Stimulated activated CD8-positive, alpha-beta memory T cell treated with anti-CD3 and anti-CD28 coated beads, Interleukin-4, amount 100 ng/mL, for 1 hour (primary cell): Measurements from ENCODE around the gene SUGP2.
"Not testable (repeated sequence)": the region's sequence is repeated elsewhere in the genome, so short reads cannot be mapped to it uniquely, and the experiment has no call there.

Source experiments
- DNase-seq, 2 donors: peaks; one replicate each; pipeline ENCODE4 v3.0.0-alpha.2; 2020; ENCODE audit warnings: low read depth in 2 of 2, low spot score in 1 of 2

The SUGP2 gene

DNA sequence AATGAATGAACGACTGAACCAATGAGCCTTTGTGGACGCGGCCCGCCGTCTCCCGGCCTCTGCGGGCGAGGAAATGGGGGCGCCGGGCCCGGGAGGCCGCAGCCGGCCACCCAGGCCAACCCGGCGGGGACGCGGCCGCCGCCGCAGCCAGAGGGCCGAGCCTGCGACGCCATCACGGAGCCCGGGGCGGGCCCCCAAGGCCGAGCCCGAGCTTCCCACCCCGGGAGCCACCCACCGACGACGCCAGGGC is 216 bp downstream of the SUGP2 start:
- no peak for DNase-seq

DNA sequence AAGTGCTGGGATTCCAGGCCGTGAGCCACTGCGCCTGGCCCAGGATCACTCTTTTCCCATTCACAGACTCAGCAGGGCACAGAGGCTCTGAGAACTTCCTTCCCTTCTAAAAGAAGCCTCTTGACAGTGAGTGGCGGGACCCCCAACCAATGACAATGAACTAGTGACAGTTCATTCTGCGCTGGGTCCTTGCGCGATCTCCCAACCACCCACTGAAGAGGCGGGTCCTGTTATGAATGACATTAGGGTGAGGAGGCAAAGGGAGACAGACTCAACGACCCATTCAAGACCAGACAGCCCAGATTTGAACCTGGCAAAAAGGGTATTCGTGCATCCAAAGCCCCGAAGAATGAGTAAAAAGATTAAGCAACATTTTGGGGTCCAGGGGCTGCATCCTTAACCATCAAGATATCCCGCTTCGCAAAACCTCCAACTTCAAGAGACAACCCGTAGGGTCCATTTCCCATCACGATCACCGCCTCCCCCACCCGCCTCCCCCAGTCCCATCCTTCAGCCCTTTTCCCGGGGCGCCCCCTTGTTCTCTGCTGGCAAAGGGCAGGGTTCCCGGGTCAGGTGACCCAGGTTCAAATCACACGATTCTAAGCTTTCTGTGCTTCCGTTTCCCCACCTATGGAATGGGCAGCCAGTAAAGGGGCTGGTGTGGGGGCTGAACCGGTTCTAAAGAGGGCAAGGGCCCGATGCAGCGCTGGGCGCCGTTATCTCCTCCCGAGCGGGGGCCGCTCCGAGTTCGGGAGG is 719 bp downstream of the SUGP2 start:
- peak; percentile 46 to 54 for DNase-seq

DNA sequence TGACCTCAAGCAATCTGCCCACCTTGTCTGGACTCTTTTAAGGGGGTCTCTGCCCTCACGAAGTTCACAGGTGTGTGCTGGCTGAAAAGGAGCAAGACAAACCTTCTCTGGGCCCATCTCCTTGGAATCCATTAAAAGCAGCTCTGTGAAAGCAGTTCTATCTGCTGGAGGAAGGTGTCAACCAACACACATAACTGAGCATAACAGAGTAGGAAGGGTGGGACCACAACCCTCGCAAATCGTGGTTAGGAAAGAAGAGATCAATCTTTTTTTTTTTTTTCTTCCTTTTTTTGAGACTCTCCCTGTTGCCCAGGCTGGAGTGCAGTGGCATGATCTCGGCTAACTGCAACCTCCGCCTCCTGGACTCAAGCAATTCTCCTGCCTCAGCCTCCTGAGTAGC is 1.4 kb downstream of the SUGP2 start:
- DNase-seq = no peak

DNA sequence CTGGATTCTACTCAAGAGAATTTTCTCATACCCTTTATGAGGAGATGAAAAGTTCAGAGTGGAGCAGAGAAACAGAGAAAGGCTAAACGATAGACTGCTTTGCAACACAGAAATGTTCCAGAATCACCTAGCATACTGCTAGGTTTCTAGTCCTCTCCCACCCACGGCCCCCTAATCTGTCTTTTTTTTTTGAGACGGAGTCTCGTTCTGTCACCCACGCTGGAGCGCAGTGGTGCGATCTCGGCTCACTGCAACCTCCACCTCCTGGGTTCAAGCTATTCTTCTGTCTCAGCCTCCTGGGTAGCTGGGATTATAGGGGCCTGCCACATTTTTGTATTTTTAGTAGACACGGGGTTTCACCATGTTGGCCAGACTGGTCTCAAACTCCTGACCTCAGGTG is 4.8 kb downstream of the SUGP2 start:
- no peak for DNase-seq

DNA sequence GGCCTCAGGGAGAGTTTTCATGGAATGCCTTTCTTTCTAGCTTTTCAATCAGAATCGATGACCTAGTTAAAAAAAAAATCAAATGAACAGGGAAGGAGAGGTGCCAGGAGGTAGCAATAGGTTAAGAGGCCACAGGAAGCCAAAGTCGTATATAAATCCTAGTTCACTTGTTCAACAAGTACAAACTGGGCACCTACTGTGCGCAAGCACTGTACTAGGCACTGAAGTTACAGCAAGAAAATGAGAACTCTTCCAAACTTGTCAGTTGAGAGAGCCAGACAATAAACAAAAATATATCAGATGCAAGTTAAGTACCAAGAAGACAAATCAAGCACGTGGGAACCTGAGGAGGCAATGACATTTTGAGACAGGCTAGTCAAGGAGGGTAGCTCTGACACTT is 6.1 kb downstream of the SUGP2 start:
- no peak for DNase-seq

DNA sequence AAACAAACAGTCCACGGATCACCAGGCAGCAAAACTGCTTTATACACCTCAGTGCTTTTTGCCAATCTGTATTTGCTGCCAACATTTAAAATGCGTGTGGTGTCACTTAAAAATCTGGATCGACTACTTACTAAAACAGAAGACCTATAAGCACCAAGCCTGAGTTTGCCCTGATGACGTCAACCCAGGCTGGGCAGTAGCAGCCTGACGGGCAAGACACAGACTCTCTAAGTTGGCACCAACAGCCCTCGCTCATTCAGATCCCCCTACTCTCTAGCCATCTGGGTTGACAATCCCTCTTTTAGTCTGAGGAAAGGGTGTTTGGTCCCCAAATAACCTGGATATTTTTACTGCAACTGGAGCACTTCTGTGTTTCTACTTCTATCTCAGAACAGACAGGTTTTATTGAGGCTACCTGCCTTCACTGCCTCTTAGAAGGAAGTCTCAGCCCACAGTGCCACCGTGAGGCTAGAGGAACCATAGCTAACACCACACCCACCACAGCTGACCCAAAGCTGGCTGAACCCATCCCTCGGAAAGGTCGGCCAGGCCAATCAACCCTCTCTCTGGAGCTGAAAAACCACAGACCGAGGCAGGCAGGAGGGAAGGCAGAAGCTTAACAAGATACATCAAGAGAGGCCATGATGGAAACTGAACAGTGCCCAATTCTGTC is 6.9 kb downstream of the SUGP2 start:
- no peak for DNase-seq

DNA sequence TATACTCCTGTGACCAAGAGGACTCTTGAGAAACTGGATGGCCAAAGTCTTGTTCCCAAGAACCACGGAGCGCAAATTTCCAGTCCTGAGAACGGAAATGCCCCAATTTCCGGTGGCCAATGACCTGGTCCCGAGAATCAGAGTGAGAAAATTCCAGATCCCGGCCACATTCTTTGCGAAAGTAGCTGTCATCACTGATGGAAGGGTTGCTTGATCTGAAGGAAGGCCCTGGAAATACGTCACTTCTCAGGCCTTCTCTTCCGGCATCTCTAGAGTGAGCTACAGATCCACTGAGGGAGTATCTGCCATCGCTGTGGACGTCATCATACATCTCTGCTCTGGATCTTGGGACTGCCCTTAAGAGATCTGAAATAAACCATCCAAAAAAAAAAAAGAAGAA is 7.5 kb downstream of the SUGP2 start:
- DNase-seq = no peak

DNA sequence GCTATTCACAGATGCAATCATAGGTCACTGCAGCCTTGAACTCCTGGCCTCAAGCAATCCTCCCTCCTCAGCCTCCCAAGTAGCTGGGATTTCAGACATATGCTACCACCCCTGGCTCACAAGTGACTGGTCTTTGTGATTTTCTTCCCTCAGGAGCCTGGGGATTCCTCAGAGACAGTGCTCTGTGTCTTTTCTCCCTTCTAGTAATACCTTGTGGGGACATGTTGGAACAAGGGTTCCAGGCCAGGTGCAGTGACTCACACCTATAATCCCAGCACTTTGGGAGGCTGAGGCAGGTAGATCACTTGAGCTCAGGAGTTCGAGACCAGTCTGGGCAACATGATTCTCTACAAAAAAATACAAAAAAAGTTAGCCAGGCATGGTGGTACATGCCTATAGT is 9.9 kb downstream of the SUGP2 start:
- not testable (repeated sequence) for DNase-seq

DNA sequence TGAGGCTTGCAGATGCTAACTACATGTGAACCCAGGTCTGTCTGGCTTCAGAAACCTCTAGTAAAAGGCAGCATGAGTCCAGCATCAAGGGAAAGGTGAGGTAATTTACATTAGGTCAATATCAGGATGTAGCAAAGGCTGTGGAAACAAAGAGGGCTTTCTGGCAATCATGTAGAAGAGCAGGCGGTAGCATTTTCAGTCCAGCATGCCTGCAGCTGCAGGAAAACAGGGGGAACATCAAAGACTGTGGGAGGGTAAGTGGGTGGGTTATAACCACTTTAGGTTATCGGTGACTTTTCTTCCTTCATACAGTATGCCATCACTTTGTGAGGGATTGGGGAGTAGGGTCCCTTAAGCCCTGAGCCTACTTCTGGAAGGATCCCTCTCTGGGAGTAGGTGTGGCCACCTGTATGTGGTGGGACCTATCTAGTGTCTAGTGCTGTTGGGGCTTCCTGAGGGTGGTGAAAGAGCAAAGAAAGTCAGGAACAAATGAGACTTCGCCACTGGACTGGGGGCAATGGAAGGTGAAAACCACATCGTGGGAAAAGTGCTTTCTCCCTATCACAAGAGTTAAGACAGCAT is 10.8 kb downstream of the SUGP2 start:
- DNase-seq = no peak

DNA sequence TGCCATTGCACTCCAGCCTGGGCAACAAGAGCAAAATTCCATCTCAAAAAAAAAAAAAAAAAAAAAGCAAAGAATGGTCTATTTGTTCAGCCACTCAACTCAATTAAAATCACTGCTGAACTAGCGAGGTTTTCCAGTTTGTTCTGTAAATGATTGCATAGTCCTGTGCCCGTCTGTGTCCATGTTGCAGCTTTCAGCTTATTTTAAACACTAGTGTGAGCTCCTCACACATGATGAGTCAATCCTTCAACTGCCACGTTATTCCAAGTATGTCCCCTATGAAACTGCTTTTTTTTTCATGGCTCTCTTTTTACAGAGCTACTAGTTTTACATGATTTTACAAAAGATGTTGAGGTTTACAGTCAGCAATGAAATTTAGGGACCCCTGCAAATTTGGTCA is 12.2 kb downstream of the SUGP2 start:
- DNase-seq = no peak

DNA sequence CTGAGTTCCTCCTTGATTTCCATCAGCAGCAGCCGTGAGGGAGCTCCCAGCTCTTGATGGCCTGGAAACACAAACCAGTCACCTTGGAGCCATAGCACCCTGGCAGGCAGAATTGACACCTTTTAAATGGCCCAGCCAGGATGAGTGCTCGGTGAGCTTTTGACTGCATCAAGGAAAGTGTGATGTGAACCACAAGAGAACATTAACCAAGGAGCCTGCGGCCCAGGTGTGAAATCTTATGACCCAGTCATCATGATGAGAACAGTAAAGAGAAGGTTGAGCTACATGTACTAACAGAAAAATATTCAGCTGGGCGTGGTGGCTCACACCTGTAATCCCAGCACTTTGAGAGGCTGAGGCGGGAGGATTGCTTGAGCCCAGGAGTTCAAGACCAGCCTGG is 22.8 kb downstream of the SUGP2 start:
- no peak for DNase-seq

DNA sequence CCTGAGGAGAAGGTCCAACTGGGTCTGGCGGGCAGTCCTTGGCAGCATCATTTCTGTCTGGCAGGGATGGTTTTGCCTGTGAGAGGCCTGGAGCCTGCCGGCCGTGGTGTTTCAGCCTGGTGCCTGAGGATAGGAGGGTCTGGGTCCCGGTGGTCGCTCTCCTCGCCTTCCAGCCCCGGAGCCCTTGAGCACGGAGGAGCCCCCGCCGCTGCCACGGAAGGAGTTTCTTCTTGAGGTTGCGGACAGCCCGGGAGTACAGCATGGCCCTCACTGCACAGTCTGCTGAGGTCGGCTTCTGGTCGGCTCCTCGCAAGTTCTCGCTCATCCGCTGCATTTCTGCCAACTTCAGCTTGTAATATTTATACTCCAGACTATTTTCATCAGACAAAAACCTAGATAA is 23.4 kb downstream of the SUGP2 start:
- DNase-seq = no peak

DNA sequence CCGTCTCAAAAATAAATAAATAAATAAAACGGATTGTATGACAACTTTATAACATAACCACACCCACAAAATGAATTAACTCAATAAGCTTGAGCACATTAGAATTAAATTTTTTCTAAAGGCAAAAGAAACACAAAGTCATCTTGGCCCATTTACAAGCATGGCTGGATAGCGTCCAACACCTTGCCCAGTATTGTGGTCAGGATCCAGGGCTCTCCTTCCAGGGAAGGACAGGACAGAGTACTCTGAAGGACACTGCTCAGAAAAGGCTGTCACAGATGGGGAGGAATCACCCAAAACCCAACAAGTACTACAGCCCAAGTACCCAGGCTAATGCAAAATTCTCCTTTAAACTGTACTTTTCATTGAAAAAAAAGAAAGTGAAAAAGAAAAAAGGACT is 27.1 kb downstream of the SUGP2 start:
- no peak for DNase-seq

DNA sequence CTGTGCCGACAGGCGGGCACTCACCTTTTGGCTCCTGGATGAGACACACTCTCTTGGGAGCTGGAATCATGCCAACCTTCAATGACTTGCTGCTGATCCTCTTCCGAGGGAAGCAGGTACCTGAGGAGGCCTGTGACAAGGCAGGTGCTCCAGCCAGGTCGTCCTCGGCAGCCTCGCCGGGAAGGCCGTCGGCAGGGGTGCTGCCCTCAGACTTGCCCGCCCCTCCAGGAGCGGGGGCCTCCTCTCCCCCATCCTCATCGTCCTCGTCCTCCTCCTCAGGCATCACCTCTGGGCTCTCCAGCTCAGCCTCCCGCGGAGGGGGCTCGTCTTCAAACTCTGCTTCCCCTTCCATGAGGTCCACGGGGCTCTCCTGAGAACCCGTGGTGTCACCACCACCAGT is 29.2 kb downstream of the SUGP2 start:
- DNase-seq = no peak

DNA sequence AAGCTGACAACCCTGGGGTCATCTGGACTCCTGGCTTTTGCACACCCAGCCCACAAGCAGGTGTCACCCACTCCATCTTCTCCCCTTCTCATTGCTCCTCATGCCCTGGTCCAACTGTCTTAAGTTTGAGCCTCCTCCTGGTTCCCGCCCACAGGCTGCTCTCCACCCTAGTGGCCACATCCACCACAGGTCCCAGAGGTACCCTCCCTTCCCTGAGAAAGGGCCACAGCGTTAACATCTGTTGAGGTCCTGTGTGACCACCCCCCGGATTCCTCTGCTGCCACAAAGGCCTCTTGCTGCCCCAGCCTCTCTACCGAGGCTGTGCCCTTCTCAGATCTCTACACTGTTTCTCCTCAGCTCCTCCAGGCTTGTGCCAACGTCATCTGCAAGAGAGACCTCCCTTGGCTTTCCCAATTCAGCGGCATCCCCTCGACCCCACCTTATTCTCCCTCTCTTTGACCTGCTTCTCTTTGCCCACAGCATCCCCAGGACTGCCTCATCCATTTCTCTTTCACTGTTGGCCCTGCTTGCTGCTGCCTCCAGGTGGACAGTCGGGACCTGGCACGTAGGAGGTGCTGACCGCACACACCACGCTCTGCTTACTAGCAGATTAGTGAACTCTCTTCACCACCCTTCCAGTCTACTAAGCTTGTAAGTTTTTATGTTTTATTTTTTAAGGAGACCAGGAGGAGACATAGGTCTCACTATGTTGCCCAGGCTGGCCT is 33.3 kb downstream of the SUGP2 start:
- DNase-seq = no peak

DNA sequence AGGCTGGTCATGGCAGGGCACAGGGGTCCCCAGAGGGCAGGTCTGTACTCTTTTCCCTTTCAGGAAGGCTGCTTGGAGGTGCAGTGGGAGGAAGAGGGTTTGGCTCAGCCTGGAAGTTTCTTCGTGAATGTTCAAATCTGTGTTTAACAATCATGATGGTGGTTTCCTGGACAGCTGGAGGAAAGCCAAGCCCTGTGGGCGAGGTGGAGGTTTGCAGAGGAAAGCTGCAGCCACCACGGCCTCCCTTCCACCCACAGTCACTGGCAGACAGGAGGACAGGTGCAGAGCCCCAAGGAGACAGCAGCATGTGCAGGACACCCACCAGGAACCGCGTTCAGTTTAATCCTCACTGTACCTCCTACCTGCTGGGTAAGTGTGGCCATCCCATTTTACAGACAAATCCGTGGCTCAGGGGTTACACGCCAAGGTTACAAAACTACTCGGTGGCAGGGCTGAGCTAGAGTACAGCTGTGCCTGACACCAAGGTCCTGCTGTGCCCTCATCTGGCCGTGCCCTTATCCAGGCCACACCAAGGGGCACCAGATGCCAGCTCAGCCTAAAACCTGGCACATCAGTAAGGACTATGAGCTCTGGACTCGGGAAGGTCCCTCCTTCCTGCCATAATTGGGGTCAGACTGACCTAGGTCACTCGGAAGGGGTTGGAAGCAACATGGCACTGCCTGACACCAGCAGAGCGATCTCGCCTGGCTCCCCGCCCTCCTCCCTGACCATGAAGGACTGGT is 34.1 kb downstream of the SUGP2 start:
- no peak for DNase-seq

DNA sequence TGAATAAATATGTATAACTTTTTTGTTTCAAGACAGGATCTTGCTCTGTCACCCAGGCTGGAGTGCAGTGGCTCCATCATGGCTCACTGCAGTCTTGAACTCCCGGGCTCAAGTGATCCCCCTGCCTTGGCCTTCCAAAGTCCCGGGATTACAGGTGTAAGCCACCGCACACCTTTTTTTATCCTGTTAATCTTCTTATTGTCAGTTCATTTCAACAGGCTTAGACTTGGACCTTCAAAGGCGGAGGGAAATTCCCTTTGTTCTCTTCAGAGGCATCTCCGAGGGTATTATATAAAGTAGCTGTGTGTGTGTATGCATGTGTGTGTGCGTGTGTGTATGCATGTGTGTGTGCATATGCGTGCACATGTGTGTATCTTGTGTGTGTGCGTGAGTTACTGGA is 35.0 kb downstream of the SUGP2 start:
- no peak for DNase-seq

DNA sequence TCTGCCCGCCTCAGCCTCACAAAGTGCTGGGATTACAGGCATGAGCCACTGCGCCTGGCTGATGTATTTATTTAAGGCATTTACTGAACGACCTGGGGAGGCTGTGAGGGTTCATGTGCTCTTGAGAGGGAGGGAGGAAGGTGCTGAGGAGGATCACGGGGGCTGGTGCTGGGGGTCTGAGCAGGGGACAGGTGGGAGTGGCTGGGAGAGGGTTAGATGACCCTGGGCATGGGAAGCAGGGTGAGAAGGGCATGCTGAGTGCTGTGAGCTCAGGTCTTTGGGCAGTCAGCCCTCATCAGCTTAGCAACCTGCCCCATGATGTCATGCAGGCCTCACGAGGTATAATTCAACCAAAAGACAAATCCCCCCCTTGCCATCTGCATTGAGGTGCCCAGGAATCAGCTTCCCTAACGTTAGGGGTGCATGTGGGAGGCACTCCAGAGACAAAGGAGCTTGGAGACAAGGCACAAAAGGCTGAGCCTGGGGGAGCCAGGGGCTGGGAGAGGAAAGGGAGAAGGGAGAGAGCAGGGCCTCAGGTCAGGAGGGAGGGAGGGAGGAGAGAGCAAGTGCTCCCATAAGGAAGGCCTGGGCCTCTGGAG is 36.4 kb downstream of the SUGP2 start:
- DNase-seq = no peak

DNA sequence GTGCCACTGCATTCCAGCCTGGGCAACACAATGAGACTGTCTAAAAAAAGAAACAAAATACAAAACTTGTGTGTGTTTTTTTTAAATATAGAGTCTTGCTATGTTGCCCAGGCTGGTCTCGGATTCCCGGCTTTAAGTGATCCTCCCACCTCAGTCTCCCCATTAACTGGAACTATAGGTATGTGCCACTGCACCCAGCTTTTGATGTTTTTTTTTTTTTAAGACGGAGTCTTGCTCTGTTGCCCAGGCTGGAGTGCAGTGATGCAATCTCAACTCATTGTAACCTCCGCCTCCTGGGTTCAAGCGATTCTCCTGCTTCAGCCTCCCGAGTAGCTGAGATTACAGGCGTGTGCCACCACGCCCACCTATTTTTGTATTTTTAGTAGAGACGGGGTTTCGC is 37.0 kb downstream of the SUGP2 start:
- no peak for DNase-seq

DNA sequence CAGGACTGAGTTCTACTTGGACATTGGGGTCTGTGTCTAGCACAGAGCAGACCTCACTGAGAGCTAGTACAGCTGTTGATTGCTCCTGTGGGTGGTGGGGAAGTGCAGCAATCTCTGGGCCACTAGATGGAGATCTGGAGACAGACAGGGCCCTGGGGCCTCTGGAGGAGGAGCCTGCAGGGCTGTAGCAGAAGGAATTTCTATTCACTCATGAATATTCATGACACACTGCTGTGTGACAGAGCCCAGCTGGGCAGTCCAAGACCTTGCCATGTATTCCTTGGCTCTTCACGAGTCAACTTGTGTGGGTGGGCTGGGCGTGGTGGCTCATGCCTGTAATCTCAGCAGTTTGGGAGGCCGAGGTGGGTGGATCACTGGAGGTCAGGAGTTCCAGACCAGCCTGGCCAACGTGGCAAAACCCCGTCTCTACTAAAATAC is 37.5 kb downstream of the SUGP2 start:
- no peak for DNase-seq

DNA sequence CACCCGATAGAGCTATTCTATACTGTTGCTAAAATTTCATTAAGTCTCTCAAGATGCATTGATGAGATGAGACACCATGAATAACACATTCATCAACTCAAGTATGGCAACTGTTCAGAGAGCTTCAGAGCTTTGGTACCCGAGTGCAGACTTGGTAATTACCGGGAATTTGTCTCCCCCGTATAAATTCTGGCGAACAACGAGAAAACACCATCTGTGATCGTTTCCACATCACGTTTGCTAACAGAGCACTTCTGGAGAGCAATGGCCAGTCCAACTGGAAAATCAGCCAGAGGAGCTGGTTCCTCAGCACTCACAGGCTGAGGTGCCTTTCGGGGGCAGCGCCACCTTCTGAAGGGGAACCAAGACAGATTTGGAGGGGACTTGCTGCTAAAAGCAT is 40.2 kb downstream of the SUGP2 start:
- DNase-seq = no peak
